Stimulated activated CD8-positive, alpha-beta memory T cell treated with anti-CD3 and anti-CD28 coated beads, Interleukin-12 subunit alpha, Interleukin-12 subunit beta, amount 100 ng/mL, for 1 hour (primary cell): ENCODE results near the gene GOSR2.
"Not testable (repeated sequence)": the region's sequence is repeated elsewhere in the genome, so short reads cannot be mapped to it uniquely, and the experiment has no call there.

Experiments used
- DNase-seq: peaks from one replicate; pipeline ENCODE4 v3.0.0-alpha.2; 2020; ENCODE audit warnings: low read depth

Gene GOSR2

DNA sequence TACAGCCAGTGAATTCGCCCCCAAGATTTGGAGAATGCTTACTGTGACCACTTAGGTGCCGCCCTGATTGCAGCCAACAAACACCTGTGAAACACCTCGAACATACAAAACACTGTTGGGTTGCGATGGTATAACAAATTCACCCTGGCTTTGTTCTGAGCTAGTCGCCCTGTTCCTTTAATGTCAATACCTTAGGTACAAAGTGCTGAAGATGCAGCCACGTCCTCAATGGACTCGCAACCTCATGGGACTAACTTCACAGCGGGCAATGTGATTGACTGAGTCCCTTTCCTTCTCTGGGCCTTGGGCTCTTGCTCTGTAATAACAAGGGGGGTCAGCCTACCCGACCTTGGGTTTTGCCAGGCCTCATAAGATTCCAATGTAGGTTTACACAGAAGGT, 28.9 kb upstream of the GOSR2 start:
- DNase-seq, result no peak

DNA sequence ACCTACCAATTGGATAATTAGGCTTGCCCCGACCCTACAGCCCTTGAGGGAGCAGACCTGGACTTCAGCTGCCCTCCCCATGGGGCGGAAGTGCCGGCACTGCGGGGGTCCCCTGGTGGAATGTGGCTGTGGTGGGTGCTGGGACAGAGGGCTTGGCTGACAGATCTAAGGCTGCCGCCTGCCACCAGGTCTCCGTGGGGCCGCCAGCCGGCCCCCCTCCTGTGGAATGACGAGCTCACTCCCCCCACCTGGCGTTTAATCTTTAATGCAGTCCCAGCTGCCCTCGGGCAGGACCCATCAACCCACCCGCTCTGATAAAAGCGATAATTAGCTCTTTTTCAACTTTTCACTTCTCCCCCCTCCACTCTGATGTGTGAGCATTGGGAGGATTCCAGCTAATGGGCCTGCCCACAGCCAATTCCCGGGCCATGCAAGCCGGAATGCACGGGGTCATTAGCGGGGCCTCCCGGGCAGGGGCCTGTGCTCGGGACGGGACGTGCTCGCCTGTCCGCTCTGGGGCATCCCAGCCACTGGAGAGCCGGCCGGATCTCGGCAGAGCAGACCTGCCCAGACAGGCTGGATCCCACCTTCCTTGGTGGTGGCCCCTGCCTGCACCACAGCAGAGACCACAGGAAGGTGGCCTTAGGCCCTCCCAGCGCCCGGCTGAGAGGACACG, 28.3 kb upstream of the GOSR2 start:
- no peak for DNase-seq

DNA sequence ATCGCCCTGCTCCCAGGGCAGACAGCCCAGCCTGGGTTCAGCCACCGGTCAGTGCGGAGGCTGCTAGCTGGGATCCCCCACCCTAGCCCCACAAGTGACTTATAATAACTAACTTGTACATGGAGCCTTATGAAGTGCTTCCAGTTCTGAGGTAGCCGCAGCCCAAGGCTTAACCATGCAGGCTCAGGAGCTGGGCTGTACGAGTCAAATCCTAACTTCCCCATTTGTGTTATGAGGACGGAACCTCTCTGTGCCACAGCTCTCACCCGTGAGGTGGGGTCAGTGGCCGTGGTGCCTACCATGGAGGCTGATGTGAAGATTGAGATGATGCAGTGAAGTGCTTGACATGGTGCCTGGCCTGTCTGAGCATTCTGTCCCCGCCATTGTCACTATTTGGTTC, 27.8 kb upstream of the GOSR2 start:
- DNase-seq, result no peak

DNA sequence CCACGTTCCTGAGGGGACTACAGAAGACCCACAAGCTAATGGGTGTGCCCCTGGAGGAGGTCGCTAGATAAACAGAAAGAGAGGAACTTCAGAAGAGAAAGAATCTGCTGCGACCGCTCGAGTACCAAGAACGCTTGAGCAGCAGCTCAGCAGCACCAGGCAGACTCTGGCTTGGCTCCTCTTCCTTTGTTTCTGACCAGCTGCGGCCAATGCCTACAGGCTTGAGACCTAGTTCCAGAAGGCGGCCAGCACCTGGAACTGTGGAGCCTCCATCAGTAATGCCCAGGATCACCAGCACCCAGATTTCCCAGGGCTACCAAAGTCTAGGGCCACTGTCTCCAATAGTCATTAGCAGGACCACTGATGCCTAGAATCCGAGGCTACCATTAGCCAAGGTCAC, 26.0 kb upstream of the GOSR2 start:
- DNase-seq, result no peak

DNA sequence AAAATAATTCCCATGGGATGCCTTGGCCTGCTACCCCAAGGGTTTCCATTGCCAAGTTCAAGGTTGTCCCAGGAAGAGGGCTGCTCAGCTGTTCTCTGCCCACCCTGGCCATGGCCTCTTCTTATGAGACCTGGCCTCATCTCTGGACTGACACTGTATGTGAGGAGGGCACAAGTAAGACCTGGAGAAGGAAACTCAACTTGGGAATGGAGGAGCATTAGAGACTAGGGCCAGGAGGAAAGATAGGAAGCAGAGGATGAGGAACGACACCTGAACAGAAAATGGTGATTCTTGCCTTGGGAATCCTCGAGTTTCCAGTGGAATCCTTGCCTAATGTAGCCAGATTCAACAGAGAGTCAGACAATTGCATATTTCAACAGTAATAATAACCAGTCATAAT, 24.6 kb upstream of the GOSR2 start:
- no peak for DNase-seq

DNA sequence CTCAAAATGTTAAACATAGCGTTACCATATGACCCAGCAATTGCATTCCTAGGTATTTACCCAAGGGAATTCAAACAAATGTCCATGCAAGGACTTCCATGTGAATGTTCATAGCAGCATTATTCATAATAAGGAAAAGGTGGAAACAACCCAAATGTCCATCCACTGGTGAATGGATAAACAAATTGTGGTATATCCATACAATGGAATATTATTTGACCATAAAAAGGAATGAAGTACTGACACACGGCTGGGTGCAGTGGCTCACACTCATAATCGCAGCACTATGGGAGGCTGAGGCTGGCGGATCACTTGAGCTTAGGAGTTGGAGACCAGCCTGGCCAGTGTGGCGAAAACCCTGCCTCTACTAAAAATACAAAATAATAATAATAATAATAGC, 24.1 kb upstream of the GOSR2 start:
- no peak for DNase-seq

DNA sequence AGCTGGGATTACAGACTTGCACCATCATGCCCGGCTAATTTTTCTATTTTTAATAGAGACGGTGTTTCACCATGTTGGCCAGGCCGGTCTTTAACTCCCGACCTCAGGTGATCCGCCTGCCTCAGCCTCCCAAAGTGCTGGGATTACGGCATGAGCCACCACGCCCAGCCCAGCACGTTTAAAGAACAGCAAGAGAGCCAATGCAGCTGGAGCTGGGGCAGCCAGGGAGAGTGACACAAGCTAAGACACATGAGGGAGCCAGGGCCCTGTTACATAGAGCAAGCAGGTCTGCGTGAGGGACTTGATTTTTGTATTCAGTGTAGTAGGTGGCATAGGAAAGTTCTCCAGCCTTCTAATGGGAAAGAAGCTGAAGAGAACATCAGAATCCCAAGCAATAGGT, 21.7 kb upstream of the GOSR2 start:
- no peak for DNase-seq

GRCh38 chr17:46903762-46904672, 18.9 kb upstream of the GOSR2 start:
- no peak for DNase-seq

- no peak for DNase-seq
Observed at GRCh38 chr17:46908068-46908737, 14.8 kb upstream of the GOSR2 start.

DNA sequence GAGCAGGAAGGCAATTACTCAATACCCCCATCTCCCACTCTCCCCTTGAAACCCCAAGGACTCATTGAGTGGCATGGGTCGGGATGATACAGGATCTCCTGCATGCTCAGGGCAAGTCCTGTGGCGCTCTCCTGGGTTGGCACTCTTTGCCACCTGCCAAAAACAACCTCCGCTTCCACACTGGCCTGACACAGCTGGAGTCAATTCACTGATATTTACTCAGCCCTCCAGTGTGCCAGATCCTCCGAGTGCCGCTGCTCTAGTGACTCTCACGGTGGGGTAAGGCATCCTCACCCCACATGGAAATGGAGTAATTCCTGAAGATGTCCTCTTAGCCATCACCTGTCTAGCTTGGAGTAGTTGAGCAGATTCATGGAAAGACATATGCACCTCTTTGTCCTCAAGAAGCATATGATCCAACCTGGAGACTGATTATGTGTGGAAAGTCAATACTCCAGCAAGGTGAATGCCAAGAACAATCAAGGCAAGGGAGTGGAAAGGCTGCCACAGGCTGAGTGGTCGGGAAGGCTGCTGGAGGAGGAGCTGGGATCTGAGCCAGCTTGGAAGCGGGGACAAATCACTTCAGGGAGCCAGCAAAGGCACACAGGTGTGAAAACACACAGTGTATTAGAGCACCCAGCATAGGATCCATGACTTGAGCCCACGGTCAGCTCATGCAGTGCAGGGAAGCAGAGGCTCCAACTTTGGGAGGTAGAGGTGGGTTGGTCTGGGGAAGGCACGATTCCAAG, 12.6 kb upstream of the GOSR2 start:
- DNase-seq, result no peak

- DNase-seq, result no peak
Observed at GRCh38 chr17:46911311-46911710, 11.6 kb upstream of the GOSR2 start.

- no peak for DNase-seq
Observed at GRCh38 chr17:46915596-46915995, 7.4 kb upstream of the GOSR2 start.

DNA sequence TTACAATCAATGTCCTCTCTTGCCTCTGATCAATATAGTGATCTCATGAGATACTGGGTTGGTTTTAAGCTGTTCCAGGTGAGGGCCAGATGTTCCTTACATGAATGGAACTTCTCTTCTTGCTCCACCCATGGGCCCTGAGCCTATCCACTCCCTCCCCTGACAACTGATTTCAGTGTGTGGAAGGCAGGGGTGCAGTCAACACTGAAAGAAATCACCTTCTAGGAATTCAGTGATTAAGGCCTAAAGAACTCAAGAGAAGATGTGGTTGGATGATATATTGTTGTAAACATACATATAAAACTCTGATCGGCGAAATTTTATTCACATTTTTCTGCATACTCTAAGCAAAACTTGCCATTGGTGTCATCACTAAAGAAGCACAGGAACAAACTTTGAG, 6.7 kb upstream of the GOSR2 start:
- no peak for DNase-seq

GRCh38 chr17:46916623-46917022, 6.3 kb upstream of the GOSR2 start:
- DNase-seq, result no peak

GRCh38 chr17:46917041-46917440, 5.9 kb upstream of the GOSR2 start:
- no peak for DNase-seq

GRCh38 chr17:46917516-46917915, 5.4 kb upstream of the GOSR2 start:
- DNase-seq, result no peak

DNA sequence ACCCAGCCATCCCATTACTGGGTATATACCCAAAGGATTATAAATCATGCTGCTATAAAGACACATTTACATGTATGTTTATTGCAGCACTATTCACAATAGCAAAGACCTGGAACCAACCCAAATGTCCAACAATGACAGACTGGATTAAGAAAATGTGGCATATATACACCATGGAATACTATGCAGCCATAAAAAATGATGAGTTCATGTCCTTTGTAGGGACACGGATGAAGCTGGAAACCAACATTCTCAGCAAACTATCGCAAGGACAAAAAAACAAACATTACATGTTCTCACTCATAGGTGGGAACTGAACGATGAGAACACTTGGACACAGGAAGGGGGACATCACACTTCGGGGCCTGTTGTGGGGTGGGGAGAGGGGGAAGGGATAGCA, 998 bp upstream of the GOSR2 start:
- DNase-seq, result not testable (repeated sequence)

DNA sequence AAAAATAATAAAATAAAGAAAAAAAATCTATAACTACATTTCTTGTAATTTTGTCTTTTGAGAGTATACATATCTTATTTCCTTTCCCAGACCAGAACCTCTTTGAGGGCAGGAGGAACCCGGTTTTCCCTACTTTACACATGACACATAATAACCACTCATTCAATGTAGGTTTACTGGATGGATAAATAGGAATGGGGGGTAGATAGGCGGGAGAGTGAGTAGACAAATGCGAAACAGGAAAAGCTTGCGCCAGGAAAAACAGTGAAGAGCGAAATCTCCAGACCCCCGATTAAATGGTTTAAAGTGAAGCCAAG, 515 bp upstream of the GOSR2 start:
- DNase-seq, result no peak

DNA sequence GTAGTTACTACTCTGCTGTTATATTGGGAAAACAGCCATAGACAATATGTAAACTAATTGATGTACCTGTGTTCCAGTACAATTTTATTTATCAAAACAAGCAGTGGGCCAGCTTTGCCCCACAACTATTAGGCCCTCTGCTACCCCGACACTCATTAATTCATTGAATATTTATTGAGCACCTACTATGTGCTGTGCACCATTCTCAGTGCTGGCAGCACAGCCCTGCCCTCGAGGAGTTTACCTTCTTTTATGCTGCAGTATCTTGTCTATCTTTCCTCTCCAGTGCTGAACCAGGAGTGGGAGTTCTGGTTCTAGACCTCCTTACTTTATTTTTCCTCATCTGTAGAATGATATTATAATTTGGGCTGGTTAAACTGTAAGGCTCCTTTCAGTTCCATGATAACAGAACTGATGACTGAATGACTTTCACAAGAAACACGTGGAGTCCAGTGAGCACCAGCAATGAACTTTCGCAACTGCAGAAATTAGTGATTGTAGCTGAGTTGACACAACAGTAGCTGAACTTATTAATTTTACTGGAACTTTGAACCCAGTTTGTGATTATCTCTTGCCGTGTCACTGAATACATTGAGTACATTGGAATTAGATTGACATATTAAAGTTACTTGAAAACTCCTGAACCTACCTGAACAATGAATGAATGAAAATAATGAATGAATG, 2.4 kb downstream of the GOSR2 start:
- no peak for DNase-seq

- no peak for DNase-seq
Observed at GRCh38 chr17:46928467-46929261, 5.7 kb downstream of the GOSR2 start.

DNA sequence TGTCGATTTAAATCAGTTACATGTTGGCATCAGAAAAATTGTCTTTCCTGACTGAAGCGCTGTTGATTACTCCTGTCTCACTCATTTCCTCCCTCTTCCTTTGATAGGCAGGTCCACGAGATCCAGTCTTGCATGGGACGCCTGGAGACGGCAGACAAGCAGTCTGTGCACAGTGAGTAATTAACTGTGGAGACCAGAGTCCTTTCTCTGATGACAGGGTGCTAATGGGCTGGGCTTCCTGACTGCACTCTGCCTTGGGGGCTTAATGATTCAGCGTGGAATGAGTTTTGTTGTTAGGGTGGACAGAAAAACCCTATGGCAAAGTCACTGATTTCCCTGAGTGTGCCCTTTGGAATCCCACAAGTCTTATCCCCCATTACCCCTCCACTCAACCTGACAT, 6.5 kb downstream of the GOSR2 start:
- no peak for DNase-seq
